ENCODE data around the gene PAPLN.

Gene PAPLN

DNA sequence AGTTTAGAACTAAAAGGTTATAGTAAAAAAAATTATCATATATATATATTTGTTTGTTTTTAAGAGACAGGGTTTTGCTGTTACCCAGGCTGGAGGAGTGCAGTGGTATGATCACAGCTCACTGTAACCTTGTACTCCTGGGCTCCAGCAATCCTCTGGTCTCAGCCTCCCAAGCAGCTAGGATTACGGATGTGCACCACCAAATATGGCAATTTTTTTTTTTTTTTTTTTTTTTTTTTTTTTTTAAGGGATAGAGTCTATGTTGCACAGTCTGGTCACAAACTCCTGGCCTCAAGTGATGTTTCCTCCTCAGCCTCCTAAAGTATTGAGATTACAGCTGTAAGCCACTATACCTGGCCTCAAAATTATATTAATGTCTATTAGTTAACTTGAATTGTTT, 48.7 kb downstream of the PAPLN start:
- TF ChIP-seq, protein P1, sequence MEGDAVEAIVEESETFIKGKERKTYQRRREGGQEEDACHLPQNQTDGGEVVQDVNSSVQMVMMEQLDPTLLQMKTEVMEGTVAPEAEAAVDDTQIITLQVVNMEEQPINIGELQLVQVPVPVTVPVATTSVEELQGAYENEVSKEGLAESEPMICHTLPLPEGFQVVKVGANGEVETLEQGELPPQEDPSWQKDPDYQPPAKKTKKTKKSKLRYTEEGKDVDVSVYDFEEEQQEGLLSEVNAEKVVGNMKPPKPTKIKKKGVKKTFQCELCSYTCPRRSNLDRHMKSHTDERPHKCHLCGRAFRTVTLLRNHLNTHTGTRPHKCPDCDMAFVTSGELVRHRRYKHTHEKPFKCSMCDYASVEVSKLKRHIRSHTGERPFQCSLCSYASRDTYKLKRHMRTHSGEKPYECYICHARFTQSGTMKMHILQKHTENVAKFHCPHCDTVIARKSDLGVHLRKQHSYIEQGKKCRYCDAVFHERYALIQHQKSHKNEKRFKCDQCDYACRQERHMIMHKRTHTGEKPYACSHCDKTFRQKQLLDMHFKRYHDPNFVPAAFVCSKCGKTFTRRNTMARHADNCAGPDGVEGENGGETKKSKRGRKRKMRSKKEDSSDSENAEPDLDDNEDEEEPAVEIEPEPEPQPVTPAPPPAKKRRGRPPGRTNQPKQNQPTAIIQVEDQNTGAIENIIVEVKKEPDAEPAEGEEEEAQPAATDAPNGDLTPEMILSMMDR (conservative IDR thresholded peaks at IDR 0.05; ENCODE audit: control insufficient read depth, insufficient read depth, low read depth, low read length): no peak
- no peak overlapping the region for H3K4me3 ChIP-seq (ENCODE audit: control insufficient read depth, low read depth, low read length)
- DNase-seq (ENCODE audit: low read depth): no peak

DNA sequence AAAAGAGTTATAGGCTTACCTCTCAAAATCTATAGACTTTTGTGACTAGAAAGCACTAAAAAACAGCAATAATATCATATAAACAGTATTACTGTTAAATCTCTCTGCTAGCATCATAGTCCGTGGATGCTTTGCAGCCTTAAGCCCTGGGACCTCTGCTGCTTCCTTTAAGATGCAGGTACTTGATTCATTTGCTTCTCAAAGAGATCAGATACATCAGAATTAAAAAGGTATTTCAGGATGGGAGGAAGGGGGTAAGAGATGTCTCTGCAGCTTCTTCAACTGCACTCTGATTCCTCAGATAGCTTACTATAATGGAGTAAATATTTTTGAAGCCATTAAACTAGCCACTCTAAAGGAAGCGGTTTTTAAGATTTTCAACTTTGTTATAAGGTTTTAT, 49.3 kb downstream of the PAPLN start:
- no peak for DNase-seq (ENCODE audit: low read depth)
- H3K4me3 ChIP-seq (ENCODE audit: control insufficient read depth, low read depth, low read length): no peak overlapping the region
- TF ChIP-seq, protein P1 (conservative IDR thresholded peaks at IDR 0.05; ENCODE audit: control insufficient read depth, insufficient read depth, low read depth, low read length): no peak

- H3K4me3 ChIP-seq (ENCODE audit: control insufficient read depth, low read depth, low read length): no peak overlapping the region
- TF ChIP-seq, protein P1 (conservative IDR thresholded peaks at IDR 0.05; ENCODE audit: control insufficient read depth, insufficient read depth, low read depth, low read length): no peak
- DNase-seq (ENCODE audit: low read depth): no peak
Measured at GRCh38 chr14:73287071-73287470, 49.8 kb downstream of the PAPLN start.

DNA sequence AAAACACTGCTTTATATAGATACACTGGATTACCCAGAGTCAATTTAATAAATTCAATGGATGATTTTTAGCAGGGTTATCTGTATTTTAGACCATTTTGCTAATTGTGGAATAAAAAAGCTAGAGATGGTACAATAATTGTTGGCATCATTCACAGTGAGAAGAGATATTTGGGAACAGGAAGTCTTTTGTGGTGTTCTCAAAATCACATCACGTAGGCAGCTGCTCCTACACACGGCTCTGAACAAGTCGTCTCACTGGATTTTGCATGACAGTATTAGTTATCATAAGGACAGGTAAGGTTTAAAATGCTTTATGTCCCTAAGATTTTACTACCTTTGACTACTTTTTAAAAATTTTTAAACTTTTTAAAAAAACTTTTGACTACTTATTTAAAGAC, 52.0 kb downstream of the PAPLN start:
- TF ChIP-seq, protein P1 (conservative IDR thresholded peaks at IDR 0.05; ENCODE audit: control insufficient read depth, insufficient read depth, low read depth, low read length): no peak

DNA sequence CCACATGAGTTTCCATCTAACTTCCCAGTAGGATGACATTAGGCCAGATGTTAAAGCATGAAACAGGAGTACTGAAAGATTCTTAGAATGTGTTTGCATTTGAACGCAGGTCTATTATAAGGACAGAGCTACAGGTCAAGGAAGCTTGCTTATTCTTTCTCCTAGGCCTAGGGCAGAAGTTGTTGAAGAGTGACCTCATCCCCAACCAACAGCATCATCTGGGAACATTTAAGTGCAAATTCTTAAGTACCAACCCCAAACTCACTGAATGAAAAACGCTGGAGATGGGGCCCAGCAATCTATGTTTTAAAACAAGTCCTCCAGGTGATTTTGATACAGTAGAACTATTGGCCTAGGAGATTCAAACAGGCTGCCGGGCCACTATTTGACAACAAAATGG, 52.4 kb downstream of the PAPLN start:
- H3K4me3 ChIP-seq (ENCODE audit: control insufficient read depth, low read depth, low read length): no peak overlapping the region
- TF ChIP-seq, protein P1 (conservative IDR thresholded peaks at IDR 0.05; ENCODE audit: control insufficient read depth, insufficient read depth, low read depth, low read length): no peak
- DNase-seq (ENCODE audit: low read depth): peak; percentile 41

More for the DNA sequence above, 52.0 kb downstream of the PAPLN start:
- no peak overlapping the region for H3K4me3 ChIP-seq (ENCODE audit: control insufficient read depth, low read depth, low read length)
- DNase-seq (ENCODE audit: low read depth): no peak

- no peak overlapping the region for H3K4me3 ChIP-seq (ENCODE audit: control insufficient read depth, low read depth, low read length)
- DNase-seq (ENCODE audit: low read depth): no peak
- TF ChIP-seq, protein P1 (conservative IDR thresholded peaks at IDR 0.05; ENCODE audit: control insufficient read depth, insufficient read depth, low read depth, low read length): no peak
Measured at GRCh38 chr14:73290279-73290678, 53.0 kb downstream of the PAPLN start.

Measured in fibroblast of mammary gland (primary cell).